SK-N-SH treated with all-trans-retinoic acid at 6 μM for 48 hours (cell line): ENCODE data around the gene CELF4.

Source experiments
- ARNTL ChIP-seq: fragments of 450-650 bp; formaldehyde crosslinking; IDR thresholded peaks from 2 replicates; pipeline ENCODE4 v1.5.0; 2020; ENCODE audit warnings: low read depth, mild to moderate bottlenecking, moderate library complexity, borderline replicate concordance
- BACH2 ChIP-seq: fragments of 250-450 bp; sonication (Bioruptor Pico); IDR thresholded peaks from 2 replicates; pipeline ENCODE4 v1.9.0; 2021; ENCODE audit warnings: mild to moderate bottlenecking, borderline replicate concordance
- GLIS3 ChIP-seq: fragments of 250-450 bp; sonication (Bioruptor Pico); IDR thresholded peaks from 2 replicates; pipeline ENCODE4 v1.5.0; 2020; ENCODE audit warnings: mild to moderate bottlenecking, moderate library complexity
- PATZ1 ChIP-seq: fragments of 250-450 bp; sonication (Bioruptor Pico); IDR thresholded peaks from 2 replicates; pipeline ENCODE4 v1.8.0; 2020; ENCODE audit warnings: mild to moderate bottlenecking, moderate library complexity, borderline replicate concordance
- POU6F1 ChIP-seq: fragments of 250-450 bp; sonication (Bioruptor Pico); IDR thresholded peaks from 2 replicates; pipeline ENCODE4 v1.8.0; 2021; ENCODE audit warnings: low read depth, mild to moderate bottlenecking, moderate library complexity, borderline replicate concordance
- ZFP3 ChIP-seq: fragments of 250-450 bp; sonication (Bioruptor Pico); IDR thresholded peaks from 2 replicates; pipeline ENCODE4 v1.5.0; 2020; ENCODE audit warnings: mild to moderate bottlenecking, moderate library complexity
- ZFP30 ChIP-seq: fragments of 450-650 bp; formaldehyde crosslinking; IDR thresholded peaks from 2 replicates; pipeline ENCODE4 v1.5.0; 2022; ENCODE audit warnings: mild to moderate bottlenecking, moderate library complexity
- ZNF565 ChIP-seq: fragments of 450-650 bp; formaldehyde crosslinking; conservative IDR thresholded peaks from 2 replicates; pipeline ENCODE4 v1.5.0; 2020; ENCODE audit warnings: low read depth, mild to moderate bottlenecking, moderate library complexity

GRCh38 chr18:37519510-37520135 is 46.0 kb downstream of the CELF4 start:
- TF ChIP-seq BACH2 (CRISPR knock-in tag) (no peak), PATZ1 (CRISPR knock-in tag) (no peak), ZFP3 (no peak), ZNF565 (CRISPR knock-in tag) (no peak), GLIS3 (CRISPR knock-in tag) (no peak), POU6F1 (no peak), ZFP30 (no peak), ARNTL (CRISPR knock-in tag) (no peak)
